ENCODE data around the gene SPTAN1. TPM values are rescaled to one million over a fixed set of nuclear protein-coding genes. Genes with fewer than 3 reads are reported as not detected.
"Not testable (repeated sequence)": the region's sequence is repeated elsewhere in the genome, so short reads cannot be mapped to it uniquely, and the experiment has no call there.

The SPTAN1 gene
- polyA plus RNA-seq (2013, experiment 1 of 2; ENCODE audit: insufficient read length) = 246 TPM
- 233 TPM for polyA plus RNA-seq (2013, experiment 2 of 2; ENCODE audit: insufficient read length)

DNA sequence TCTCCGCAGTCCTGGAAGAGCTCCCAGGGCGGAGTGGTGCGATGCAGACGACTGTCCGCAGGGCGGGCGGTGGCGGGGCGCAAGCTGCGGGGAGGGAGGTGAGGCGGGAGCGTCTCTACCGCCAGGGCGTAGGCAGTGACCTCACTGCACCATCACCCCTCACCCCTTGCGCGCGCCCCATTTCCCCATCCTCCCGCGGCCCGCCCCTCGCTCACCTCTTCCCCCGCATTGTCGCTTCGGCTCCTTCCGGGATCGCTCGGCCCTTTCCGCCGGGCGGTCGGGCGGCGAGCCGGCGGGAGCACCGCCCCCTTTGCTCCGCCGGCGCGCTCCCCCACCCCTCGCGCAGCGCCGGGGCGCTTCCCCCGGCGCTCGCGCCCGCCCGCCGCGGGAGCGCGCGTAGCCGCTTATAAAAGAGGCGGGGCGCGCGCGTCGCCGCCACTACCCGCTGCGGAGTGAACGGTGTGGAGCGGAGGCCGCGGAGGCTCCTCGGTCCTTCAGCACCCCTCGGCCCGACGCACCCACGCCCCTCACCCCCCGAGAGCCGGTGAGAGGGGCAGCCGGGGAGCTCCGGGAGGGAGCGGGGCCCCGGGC, at the start of gene SPTAN1:
TSS of gene SPTAN1 (plus strand) at position 435 of the 591 bp plus-strand sequence. CDS start 14,154 bp downstream, outside the sequence.
- DNase-seq = peak; percentile 91

GRCh38 chr9:128503415-128503825, 49.0 kb upstream of the SPTAN1 start:
- DNase-seq = peak; percentile 20

DNA sequence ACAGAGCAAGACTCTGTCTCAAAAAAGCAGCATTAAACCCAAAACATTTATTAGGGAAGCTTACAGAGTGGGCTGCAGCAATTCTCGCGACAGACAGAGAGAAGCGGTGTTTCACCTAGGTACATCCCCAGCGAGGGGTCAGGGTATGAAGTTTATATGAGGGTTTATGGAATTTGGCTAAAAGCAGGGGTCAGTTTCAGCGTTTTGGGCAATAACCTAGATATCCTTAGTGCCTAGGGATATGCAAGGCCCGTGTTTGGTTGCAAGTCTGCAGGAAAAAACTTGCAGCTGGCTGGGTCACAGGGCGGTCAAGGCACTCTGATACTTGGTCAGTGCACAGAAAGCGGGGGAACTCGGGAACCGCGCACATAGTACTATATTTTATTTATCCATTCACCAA, 48.5 kb upstream of the SPTAN1 start:
- DNase-seq = no peak

GRCh38 chr9:128504485-128505413, 47.6 kb upstream of the SPTAN1 start, which contains the start of gene GLE1:
GLE1 (plus strand) TSS chr9:128504719; CDS start chr9:128504806, 87 bp downstream.
- peak; percentile 91 for DNase-seq

GRCh38 chr9:128505414-128505765, 47.0 kb upstream of the SPTAN1 start:
- peak; percentile 19 for DNase-seq

- DNase-seq = not testable (repeated sequence)
These were observed 46.5 kb upstream of the SPTAN1 start for GRCh38 chr9:128505906-128506305.

DNA sequence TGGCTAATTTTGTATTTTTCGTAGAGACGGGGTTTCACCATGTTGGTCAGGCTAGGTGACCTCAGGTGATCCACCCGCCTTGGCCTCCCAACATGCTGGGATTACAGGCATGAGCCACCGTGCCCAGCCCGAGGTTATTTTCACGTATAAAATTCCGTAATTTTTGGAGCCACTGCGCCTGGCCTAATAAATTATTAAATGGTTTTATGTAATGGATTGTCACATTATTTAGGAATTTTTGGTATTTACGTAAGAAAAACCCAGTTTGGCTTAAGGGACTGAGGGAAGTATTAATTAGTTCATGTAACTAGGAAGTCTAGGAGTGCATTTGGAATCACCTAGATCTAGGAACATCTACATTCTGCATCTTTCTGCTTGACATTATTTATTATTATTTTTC, 39.6 kb upstream of the SPTAN1 start:
- DNase-seq = no peak

DNA sequence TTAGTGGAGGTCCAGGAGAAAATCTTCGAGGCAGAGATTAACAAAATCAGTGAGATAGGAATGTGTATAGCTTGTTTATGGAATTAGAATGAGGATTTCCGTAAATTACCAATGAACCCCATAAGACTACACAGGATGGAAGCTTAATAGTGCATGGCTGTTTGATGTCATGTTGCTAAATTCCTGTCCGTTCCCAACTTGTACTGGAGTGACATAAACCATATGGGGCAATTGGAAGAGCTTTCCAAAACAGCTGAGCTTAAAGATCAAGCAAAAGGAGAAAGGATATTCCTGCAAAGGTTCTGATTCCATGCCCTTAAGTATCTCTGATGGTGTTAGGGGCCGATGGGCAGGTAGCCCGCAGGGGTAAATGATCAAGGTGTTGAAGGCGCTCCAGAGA, 30.4 kb upstream of the SPTAN1 start:
- DNase-seq = no peak

DNA sequence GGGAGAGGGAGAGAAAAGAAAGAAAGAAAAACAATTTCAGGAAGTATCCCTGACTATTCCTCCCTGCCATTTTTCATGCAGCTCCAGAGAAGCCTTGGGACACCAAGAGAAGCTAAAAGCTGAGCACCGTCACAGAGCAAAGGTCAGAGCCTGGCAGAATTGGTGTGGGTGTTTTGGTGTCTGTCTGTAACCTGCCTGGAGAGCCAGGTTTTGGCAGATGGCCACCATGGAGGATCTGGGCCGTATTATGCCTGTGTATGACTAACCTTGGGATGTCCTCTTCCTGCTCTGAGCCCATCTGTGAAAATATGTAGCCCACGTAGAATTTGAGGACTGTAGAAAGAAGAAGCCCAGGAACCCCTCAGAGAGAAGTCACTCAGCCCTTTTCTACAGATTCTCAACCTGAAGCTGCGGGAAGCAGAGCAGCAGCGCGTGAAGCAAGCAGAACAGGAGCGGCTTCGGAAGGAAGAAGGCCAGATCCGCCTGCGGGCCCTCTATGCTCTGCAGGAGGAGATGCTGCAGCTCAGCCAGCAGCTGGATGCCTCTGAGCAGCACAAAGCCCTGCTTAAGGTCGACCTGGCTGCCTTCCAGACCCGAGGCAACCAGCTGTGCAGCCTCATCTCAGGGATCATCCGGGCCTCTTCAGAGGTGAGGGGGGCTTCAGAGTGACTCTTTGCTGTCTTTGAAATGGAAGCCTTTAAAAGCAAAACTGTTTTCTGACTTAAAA, 29.0 kb upstream of the SPTAN1 start:
- peak; percentile 40 for DNase-seq

DNA sequence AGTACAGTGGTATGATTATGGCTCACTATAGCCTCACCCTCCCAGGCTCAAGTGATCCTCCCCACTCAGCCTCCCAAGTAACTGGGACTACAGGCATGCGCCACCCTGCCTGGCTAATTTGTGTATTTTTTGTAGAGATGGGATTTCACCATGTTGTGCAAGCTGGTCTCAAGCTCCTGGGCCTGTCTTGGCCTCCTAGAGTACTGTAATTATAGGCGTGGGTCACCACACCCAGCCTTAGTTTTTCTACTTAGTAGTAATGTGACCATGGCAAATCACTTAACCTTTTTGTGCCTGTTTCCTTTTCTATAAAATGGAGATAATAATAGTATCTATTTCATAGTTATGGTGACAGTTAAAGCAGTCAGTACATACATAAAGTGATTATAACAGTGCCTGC, 25.7 kb upstream of the SPTAN1 start:
- no peak for DNase-seq

- no peak for DNase-seq
These were observed 23.8 kb upstream of the SPTAN1 start for GRCh38 chr9:128528445-128529160.

DNA sequence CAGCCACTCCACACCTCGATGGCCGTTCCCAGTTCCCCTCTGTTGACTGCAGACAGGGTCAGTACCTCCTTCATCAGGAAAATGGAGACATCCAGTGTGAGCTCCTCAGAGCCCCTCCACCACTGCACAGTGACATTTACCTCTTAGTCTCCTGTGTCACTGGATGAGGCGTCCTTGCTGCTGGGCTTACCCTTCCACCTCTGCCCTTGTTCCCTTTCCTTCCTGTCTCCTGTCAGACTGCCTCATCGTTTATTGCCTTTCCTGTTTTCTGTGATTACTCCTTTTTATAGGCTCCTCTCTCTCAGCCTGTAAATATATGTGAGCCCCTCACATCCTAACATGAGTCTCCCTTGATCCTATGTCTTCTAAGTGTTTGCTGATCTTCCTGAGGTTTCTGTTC, 23.2 kb upstream of the SPTAN1 start:
- no peak for DNase-seq

DNA sequence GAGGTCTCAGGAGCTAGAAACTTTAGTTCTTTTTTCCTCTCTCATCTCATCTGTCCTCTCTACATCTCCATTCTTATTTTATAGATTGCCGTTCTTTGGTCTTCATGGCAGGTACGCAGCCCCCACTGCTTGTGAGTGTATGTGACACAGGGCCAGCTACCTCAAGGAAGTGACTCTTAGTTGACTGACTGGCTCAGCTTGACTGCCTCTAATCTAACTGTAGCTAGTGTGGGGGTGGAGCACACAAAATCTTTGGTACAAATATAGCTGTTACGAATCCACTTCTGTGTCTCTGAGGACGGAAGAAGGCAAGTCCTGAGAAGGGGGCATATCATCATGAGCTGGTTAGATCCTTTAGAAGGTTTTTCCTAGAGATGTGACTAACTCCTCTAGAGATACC, 19.8 kb upstream of the SPTAN1 start:
- no peak for DNase-seq

DNA sequence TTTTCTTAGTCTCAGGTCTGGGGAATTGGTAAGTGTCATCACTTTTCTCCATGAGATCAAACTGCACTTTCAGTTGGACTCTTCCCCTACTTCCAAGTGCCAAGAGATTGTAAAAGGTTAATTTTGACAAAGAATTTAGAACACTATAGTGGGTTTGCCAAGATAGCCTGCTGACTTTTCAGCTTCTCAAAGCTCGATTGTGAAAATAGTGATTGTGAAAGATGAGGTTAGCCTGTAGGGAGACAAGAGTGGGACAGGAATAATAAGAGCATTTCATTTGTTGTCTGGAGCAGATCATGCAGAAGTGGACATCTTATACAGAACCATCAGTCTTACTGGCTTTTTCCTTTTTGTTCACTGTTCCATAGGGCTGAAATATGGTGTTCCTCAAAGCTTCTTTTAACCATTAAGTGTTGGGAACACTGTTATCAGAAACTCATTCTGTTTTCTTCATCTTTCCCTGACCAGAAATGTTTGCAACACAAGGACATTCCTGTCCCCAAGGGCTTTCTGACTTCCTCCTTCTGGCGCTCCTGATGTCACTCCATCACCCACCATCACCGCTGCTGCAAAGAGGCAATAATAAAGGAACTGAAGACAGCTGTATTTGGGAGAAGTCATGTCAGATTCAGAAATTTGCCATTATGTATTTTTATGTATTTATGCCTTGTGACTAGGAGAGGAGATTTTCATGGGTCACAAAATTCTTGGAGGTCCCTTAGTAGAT, 11.6 kb upstream of the SPTAN1 start:
- DNase-seq = no peak

DNA sequence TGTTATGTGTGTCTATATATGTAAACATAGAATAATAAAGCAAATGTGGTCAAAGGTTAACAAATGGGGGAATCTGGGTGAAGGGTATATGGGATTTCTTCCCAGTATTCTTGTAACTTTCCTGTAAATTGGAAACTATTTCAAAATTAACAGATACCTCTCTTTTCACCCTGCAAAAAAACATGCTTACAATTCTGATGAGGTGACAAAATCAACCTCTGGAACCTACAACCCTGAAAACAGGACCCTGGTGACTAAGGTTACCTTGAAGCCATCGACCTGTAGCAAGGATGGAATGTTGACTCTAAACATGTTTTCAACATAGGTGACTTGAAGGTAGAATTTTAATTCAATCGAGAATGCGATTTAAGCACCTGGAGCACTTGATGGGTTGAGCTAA, 5.9 kb upstream of the SPTAN1 start:
- DNase-seq = no peak

DNA sequence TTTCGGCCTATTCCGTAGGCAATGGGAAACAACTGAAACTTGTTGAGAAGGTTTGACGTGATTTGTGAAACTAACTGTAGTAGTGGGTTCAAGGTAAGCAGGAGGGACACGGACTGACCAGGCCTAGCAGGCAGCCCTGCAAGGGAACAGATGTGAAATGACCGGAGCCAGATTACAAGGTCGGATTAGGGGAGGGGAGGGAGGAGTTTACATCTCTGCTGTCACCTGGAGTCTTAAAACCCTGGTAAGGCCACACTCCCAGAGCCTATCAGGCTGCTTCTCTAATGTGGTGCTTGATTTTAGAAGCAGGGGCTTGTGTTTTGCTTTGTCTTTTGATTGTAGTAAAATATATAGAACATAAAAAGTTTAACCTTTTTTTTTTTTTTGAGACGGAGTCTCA, 3.5 kb upstream of the SPTAN1 start:
- DNase-seq = no peak

DNA sequence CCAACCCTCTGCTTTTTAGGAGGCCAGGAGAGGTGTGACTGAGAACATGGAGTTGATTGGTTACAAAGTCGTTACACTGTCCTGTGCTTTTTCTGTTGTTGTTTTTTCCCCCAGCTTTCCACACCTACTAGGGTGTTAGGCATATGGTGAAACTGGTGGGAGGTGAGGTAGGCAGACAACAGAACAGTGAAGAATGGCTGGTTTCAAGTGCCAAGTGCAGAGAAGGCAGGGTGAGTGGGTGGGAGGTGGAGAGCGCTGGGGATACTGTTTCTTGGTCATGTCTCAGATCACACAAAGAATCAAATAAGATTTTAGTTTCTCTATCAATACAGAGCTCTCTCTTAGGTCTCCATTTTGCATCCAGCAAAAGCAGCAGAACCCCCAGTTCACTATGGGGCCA, 2.2 kb upstream of the SPTAN1 start:
- DNase-seq = no peak

DNA sequence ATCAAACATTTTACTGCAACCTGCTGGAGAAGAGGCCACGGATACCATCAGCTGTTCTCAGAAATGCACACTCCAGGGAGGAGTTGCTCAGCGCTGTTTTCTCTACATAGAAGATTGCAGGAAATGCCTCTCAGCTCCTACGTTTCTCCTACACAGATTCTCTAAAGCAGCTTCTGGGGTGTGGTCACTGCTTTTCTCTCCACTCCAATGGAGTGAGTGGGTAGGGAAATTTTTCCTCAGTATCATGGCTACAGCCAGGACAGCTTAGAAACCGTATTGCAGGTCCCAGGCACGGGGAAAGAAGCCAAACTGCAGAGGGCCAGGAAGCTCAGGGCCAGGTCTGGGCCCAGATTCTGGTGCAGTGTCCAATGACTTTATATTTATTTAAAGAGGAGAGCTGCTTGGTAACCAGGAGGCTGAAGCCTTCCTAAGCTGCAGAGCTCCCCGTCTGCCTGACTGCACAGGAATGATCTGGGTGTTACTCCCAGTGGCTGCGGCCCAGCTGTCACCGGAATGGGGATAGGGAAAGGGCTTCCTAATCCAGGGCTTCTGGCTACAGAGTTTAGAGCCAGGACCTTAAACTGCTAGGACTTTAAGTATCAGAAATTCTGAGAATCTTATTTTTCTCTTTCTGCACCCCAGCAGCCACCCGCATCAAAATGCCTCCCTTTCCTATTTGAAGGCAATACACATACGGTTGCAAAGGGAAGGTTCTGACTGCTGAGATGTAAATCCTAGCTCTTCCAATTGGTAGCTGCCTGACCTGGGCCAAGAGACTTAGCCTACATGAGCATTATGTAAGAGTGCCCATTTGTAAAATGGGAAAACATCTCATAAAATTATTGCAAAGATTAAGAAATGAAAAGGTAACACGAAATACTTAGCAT, 1.4 kb upstream of the SPTAN1 start:
- peak; percentile 43 for DNase-seq

- peak; percentile 4 for DNase-seq
These were observed 682 bp upstream of the SPTAN1 start for GRCh38 chr9:128551657-128552152.

DNA sequence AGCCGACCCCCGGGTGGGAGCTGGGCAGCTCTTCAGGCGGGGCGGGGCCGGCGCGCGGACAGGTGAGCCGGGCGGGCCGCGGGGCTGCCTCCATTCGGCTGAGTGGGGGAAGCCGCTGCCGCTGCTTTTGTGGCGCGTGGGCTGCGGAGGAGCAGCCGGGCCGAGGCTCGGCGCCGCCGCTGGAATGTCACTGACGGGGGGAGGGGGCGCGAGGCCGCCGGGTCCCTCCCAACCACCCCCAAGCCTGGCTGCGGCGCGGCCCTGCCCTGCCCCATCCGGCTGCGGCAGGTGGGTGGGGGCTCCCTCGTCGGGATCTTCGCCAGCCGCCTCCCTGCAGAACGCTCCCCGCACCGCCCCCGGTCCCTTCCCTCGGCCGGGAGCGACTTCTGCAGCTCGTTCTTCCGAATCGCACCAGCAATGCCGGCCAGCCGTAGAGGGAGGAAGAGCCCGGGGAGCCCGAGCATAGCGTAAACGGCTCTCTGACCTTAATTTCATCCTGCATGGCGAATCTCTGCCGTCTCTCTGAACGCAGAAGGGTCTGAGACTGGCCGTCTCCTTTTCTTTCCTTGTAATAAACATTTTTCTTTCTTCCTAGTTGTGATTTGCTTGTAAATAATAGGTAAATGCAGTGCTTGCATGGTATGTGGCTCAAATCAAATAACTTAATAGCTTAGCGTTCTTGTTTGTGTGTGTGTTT, 505 bp downstream of the SPTAN1 start:
- DNase-seq = peak; percentile 15

Measured in fibroblast of skin of scalp (primary cell).